Body of pancreas (tissue), 4 donors: ENCODE measurements around the gene DIDO1.

Experiments
- CTCF ChIP-seq, 7 experiments: fragments of 450-650 bp in 4 of 7; fragments of 200-600 bp in 3 of 7; sonication (generic) in 3 of 7; IDR thresholded peaks; one replicate each; pipeline ENCODE4 v1.5.1; 2016 to 2019; ENCODE audit warnings: antibody characterized with exemption in 7 of 7
- POLR2A ChIP-seq, 3 donors: fragments of 450-650 bp; IDR thresholded peaks; one replicate each; pipeline ENCODE4 v1.6.1; 2016; ENCODE audit warnings: antibody characterized with exemption in 3 of 3, mild to moderate bottlenecking in 2 of 3

- TF ChIP-seq CTCF (IDR thresholded peaks at IDR 0.05) (no peak), POLR2A (IDR thresholded peaks at IDR 0.05) (no peak)
These were observed 13.2 kb downstream of the DIDO1 start for GRCh38 chr20:62913043-62913630.
